Mononuclear cell (primary cell): ENCODE results near the gene FIGNL2. TPM values are rescaled to one million over a fixed set of nuclear protein-coding genes. Genes with fewer than 3 reads are reported as not detected.

Experiments
- H3K27me3 ChIP-seq: 2 replicates; pipeline ENCODE4 v1.6.0; 2011; ENCODE audit warnings: low read length, control low read depth; ENCODE audit not compliant: insufficient read depth
- H3K4me1 ChIP-seq: 2 replicates; pipeline ENCODE4 v1.5.1; 2011; ENCODE audit warnings: mild to moderate bottlenecking, low read length, control low read depth; ENCODE audit not compliant: insufficient read depth
- H3K4me3 ChIP-seq: 2 replicates; pipeline ENCODE4 v1.5.1; 2011; ENCODE audit warnings: mild to moderate bottlenecking, low read length, moderate library complexity
- H3K9me3 ChIP-seq: 2 replicates; pipeline ENCODE4 v1.5.1; 2011; ENCODE audit warnings: low read depth, mild to moderate bottlenecking, control low read depth, low read length
- total RNA-seq: library from RNA; depleted of rRNA; stranded (reverse); fragments of >200 nt; gene quantifications from one replicate; pipeline ENCODE4 v1.2.3, GENCODE V29; 2012

FIGNL2 gene
- total RNA-seq, 1 donor: 0.31 TPM

DNA sequence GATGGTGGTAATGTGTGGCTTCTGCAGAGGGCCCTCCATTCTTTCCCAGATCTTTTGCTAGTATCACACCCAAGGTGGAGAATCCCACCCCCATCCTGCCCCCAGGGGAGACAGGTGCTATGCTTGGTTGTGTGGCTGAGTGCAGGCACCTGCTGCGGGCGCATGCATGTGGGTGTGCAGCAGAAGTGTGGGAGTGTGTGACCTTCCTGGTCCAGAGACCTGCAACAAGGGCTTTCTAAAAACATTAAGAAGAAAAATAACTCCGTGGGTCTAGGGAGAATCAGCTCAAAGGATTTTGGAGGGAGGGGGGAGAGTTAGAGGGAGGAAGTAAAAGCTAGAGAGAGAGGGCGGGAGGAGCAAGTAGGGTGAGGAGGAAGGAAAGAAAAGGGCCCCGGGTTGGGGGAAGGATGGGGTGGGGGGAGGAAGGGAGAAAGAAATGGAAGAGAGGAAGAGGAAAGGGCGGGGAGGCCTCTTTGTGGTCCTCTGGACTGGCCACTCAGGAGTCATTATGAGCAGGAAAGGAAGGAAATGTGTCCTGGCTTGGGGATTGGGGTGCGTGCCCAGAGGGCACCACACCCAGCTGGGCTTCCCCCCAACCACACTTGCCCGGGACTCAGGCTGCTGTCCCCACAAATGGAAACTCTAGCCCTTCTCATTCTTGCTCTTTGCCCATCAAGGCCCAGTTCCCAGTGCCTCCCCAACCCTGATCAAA lies 3.1 kb upstream of the FIGNL2 start:
- Histone ChIP-seq H3K4me3 (no peak overlapping the region), H3K27me3 (peaks cover 9% of the 10 kb centered on the region), H3K4me1 (peaks cover 47% of the 10 kb centered on the region), H3K9me3 (no peaks in the 10 kb centered on the region)

DNA sequence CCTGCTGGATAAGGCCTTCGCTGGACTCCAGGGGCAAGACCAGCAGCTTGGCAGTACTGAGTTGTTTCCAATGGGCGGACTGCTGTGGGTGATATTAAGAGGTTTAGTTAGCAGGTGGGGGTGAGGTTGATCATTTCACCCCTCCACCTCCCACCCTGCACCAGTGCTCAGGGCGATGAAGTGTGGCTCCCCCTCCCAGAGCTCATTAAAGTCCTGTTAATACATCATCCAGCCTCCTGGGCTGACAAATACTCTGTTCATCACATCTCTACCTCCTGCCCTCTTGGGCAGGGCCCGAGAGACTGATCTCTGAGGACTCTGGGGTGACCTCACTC lies 2.4 kb upstream of the FIGNL2 start:
- Histone ChIP-seq H3K9me3 (no peaks in the 10 kb centered on the region), H3K27me3 (peaks cover 15% of the 10 kb centered on the region), H3K4me1 (peaks cover 50% of the 10 kb centered on the region), H3K4me3 (no peak overlapping the region)

DNA sequence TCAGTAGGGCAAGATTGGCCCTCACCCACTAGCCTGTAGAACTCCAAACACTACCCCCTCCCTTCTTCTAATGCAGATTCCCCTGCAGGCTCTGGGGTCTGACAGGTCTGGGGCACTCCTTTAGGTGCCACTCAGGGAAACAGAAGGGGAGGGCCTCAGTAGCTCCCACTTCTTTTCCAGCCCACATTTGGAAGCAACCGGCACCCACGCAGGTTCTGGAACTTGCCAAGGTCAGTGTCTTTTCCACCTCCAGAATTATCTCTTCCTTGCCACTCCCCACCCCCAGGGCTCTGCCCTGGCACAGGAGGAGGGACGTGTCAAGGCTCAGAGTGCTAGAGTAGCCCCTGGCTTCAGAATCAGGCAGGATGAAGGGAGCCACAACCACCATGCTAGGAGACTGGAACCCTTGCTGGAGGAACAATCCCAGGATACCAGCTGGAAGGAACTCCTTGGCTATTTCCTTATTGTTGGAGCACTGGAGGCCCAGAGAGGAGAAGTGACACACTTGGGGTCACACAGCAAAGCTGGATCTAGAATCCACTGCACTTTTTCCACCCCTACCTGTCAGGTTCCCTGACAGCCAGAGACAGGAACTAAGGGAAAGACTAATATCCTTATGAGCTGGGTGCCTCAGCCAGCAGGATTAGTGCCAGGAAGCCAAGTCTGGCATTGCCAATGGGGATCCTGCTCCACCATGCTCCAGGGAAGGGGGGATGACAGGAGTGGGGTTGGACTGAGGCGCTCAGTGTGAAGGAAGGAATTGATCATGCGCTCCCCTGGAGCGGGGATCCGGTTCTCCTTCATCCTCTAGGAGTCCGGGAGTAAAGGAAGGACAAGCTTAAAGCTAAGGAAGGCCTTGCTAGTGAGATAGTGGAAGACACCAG lies 1.8 kb upstream of the FIGNL2 start:
- Histone ChIP-seq H3K27me3 (peaks cover 20% of the 10 kb centered on the region), H3K9me3 (no peaks in the 10 kb centered on the region), H3K4me1 (peaks cover 50% of the 10 kb centered on the region), H3K4me3 (no peak overlapping the region)

DNA sequence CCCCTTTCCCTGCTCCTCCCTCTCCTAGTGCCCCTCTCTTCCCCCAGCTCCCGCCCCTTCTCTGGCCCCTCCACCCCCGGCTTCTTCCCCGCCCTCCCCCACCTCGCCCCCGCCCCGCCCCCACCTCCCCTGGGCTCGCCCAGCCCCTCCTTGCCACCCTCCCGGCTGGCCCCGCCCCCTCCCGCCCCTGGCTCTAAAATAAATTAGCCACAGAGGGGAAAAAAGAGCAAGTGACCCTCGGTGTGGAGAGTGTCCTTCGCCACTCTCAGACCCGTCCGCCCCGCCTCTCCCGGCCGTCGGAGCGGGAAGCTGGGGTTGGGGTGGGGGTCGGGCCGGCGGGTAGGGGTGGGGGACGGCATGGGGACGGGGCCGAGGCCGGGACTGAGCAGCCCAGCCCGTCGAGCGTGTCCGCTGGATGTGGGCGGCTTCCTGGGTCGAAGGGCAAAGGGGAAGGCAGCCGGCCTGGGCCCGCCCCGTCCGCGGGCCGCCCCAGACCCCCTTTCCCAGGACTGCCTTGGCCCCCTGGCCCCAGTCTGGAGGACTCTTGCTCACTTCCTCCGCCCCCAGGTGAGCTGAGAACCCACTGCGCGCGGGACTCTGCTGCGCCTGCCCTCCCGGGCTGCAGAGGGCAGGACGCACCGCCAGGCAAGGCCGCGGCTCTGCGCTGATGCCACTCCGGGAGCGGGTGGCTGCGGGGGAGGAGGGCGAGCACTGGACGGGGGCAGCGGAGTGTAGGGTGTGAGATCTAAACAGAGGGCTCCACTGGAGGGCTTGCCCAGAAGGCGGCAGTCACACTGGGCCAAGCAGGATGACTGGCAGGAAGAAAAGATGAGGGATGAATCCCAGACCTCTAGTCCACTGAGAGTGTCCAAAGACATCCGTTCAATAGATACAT lies 570 bp upstream of the FIGNL2 start:
- Histone ChIP-seq H3K4me1 (peaks cover 50% of the 10 kb centered on the region), H3K27me3 (peaks cover 32% of the 10 kb centered on the region), H3K4me3 (no peak overlapping the region), H3K9me3 (no peaks in the 10 kb centered on the region)

DNA sequence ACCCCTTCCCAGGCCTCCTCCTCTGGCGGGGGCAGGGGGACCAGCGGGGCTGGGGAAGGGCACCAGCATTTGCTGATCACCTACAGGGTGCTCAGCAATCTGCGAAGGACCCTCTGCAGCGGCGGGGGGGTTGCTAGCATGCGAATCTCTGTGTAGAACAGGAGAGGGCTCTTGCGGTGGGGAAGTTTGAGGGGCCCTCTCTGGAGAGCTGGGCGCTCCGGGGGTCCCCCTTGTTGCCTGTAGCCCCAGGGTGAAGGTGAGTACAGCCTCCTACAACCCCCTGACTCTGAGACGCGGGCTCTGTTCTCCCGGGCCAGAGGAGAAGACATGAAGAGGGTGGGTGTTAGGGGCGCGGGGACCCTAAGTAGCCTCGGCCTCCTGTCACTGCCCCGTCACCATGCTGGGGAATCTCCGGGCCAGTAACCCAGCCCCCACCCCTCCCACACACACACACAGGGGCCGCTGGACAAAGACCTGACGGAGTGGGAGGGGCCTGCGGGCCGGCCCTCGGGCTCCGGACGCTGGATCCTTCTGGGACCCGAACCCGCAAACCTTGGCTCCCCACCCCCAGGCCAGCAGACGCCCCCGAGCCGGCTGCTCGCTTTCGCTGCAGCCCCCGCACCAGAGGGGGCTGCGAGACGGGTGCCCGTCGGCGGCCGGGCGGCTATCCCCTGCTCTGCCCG lies 734 bp downstream of the FIGNL2 start:
- Histone ChIP-seq H3K4me1 (peaks cover 47% of the 10 kb centered on the region), H3K27me3 (peaks cover 37% of the 10 kb centered on the region), H3K4me3 (no peak overlapping the region), H3K9me3 (no peaks in the 10 kb centered on the region)

DNA sequence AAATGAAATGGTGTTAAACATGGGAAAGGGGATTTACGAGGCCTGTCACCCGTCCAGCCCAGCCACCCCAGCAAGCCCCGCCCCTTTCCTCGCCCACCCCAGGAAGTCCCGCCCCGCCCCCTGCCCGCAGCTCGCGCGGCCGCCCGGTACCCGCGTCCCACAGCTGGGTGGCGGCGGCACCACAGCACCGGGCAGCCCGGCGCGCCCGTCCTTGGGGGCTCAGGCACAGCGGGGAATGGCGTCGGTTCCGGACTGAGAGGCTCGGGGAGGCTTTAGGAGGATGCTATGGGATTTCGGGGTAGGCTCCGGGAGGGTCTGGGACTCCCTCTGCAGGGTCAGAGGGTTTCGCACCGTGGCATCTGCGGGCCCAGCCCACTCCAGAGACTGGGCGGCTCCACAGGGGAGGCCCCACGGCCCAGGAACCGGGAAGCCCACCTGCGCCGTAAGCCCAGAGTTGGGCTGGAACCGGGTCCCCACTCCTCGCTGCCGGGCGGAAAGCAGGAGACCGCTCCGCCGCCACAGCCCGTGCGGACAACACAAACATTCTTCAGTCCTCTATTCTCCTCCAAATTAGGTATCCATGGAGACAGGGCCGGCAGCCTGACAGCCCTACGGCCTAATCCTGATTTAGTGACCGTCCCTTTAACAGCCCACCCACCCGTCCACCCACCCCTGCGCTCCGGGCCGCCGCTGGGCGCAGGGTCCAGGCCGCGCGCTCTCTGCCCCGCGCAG lies 1.4 kb downstream of the FIGNL2 start:
- peaks cover 40% of the 10 kb centered on the region for H3K4me1 ChIP-seq
- no peaks in the 10 kb centered on the region for H3K9me3 ChIP-seq
- H3K27me3 ChIP-seq: peaks cover 37% of the 10 kb centered on the region
- H3K4me3 ChIP-seq: peak overlapping the region; percentile 23

DNA sequence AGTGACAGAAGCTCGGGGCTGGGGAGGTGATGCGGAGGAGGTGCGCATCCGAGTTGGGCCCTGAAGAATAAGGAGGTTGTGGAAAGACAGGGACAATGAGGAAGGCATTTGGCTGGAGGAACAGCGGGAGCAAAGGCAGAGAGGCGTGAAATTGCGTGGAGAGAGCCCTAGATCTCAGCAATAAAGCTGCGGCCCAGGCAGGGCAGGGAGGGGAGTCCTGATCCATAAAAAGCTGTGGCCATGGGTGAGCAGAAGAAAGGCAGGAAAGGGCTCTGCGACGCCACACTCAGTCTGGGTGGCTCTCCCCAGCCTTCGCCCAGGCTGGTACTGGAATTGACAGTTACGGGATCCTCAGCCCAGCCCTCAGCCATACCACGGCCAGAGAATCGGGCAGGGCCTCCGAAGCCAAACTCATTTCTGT lies 2.2 kb downstream of the FIGNL2 start:
- no peaks in the 10 kb centered on the region for H3K9me3 ChIP-seq
- H3K4me1 ChIP-seq: peaks cover 32% of the 10 kb centered on the region
- peaks cover 37% of the 10 kb centered on the region for H3K27me3 ChIP-seq
- no peak overlapping the region for H3K4me3 ChIP-seq

DNA sequence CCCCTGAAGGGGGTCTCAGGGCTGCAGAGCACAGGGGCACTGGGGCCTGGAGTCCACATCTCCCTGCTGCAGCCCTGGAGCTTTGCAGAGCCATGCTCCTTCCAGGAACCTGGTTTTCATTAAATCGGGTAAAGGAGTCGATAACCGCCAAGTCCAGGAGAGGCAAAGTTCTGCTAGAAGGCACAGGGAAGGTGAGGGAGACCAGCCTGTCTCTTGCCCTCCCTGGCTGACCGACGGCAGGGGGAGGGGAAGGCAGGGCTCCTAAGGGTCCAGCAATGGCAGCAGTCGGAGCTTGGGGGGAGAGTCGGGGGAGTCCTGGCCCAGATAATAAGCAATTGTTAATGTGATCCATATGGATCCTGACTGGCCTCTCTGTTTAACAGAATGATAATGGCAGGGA lies 3.0 kb downstream of the FIGNL2 start:
- Histone ChIP-seq H3K27me3 (peaks cover 37% of the 10 kb centered on the region), H3K4me1 (peaks cover 24% of the 10 kb centered on the region)

DNA sequence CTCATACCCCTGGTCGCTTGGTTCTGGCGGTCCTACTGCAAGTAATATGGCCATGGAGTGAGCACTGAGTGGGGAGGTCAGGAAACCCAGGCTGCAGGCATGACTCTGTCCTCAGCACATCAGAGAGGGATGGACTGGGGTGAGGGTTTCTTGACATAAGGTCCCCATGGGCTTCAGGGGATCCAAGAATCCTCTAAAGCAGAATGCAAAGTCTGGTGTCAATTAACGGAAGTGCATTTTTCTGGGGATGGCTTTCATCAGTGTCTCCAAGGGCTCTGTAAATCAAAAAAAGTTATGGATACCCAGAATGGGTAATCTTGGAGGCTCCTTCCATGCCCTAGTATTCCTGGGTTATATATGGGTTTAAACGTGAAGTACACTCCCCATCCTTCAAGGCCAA lies 3.7 kb downstream of the FIGNL2 start:
- Histone ChIP-seq H3K9me3 (no peaks in the 10 kb centered on the region), H3K4me1 (peaks cover 20% of the 10 kb centered on the region), H3K4me3 (no peak overlapping the region), H3K27me3 (peaks cover 37% of the 10 kb centered on the region)

More for the DNA sequence above, 3.0 kb downstream of the FIGNL2 start:
- Histone ChIP-seq H3K9me3 (no peaks in the 10 kb centered on the region), H3K4me3 (no peak overlapping the region)

DNA sequence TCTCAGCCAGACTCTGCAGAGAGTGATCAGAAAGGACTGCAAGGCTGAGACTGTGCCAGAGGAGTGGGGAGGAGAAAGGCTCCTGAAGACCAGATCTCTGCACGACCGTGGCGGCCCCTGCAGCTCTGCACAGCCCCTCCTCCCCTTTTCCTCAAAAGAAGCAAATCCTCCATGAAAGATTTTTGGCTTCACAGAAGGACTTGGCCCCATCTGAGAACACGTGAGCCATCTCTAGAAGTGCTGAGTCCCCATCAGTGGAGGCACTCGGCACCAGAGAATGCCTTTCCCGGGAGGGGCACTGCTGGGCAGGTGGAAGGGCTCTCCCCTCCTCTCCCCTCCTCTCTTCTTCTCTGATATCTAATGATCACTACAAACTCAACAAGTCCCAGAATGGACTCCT lies 6.8 kb downstream of the FIGNL2 start:
- H3K27me3 ChIP-seq: peaks cover 29% of the 10 kb centered on the region
- no peak overlapping the region for H3K4me3 ChIP-seq
- peaks cover 10% of the 10 kb centered on the region for H3K4me1 ChIP-seq
- H3K9me3 ChIP-seq: no peaks in the 10 kb centered on the region

DNA sequence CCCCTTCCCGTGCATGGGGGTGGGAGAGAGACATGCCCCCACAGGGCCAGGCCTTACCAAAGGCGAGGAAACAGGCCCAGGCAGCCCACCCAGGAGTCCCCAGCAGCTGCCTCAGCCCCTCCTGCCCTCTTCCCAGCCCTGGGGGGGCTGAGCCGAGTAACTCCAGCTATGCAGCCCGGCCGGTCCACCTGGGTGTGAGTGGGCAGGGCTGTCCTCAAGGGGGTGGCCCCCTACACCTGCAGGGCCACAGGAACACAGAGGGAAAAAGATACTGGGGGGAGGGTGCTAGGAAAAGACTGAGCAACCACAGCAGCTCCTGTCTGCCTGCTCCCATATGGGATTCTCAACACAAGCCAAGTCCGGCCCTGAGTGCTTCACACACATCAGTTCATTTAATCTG lies 7.6 kb downstream of the FIGNL2 start:
- H3K27me3 ChIP-seq: peaks cover 22% of the 10 kb centered on the region
- no peaks in the 10 kb centered on the region for H3K9me3 ChIP-seq
- no peak overlapping the region for H3K4me3 ChIP-seq
- H3K4me1 ChIP-seq: peaks cover 5% of the 10 kb centered on the region

DNA sequence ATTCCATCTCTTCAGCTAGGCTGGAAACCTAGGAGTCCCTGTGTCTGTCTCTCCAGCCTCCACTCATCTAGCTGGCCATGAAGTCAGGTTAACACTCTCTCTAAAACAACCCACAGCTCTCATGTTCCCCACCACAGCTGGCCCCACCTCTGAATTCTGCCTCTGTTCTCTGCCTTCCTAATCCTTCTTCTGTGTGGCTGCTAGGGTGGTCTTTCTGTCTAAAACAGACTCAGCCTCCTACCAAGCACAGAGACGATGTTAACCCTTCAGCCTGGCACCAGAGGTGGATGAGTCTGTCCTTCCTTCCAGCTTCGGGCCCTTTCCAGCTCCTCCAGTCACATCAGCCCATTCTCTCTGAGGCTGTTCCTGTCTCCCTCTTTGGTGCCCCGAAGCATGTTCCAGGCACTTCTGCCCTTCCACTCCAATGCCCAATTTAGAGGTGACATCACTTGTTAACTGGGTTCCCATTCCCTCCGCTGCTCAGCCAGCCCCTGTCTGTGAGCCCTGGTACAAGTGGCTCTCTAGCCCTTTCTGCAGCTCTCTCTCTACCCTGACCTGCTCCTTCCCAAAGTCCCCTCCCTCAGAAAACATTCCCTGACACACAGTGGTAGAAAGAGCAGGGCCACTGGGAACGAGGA lies 9.1 kb downstream of the FIGNL2 start:
- Histone ChIP-seq H3K9me3 (no peaks in the 10 kb centered on the region), H3K27me3 (peaks cover 8% of the 10 kb centered on the region), H3K4me3 (no peak overlapping the region), H3K4me1 (peaks cover 13% of the 10 kb centered on the region)

DNA sequence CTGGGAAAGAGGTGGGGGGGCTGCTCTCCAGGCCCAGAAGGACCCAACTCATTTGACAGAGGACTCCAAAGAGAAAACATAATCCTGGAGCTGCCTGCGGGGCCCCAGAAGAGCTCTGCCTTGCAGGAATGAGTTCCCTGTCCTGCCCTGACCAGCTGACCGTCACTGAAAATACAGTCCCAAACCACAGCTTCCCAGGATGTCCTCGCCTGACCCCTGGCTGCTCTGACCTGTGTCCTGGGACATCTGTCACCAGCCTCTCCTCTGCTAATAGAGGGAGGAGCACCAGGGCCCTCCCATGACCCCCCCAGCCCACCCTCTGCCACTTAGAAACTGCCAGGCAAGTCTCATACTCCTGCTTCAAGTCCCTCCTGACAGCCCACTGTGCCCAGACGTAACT lies 9.8 kb downstream of the FIGNL2 start:
- Histone ChIP-seq H3K4me3 (no peak overlapping the region), H3K4me1 (peaks cover 19% of the 10 kb centered on the region), H3K9me3 (no peaks in the 10 kb centered on the region), H3K27me3 (peaks cover 3% of the 10 kb centered on the region)

DNA sequence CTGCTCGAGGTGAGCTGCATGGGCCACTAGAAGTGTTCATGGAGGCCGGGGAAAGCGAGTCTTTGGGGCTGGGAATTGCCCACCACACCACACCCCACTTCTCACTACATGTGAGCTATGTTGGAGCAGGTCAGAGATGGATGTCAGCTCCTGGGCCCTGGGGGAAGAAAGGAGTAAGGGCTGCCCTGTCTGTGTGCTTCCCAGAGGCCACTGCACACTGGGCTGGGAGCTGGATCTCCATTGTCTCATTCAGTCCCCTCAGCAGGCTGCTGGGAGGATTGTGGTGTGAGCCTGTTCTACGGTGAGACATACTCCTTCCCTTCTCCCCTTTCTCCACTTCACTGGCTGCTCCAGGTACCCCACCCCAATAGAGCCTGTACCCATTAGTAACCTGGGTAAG lies 10.5 kb downstream of the FIGNL2 start:
- no peaks in the 10 kb centered on the region for H3K27me3 ChIP-seq
- peaks cover 26% of the 10 kb centered on the region for H3K4me1 ChIP-seq
- H3K4me3 ChIP-seq: no peak overlapping the region
- H3K9me3 ChIP-seq: no peaks in the 10 kb centered on the region
